Lower leg skin (tissue), 4 donors: ENCODE results near the gene RCAN2. TPM values are rescaled to one million over a fixed set of nuclear protein-coding genes. Genes with fewer than 3 reads are reported as not detected.
"Not testable (repeated sequence)": the region's sequence is repeated elsewhere in the genome, so short reads cannot be mapped to it uniquely, and the experiment has no call there.

Experiments
- DNase-seq, 2 donors: peaks; one replicate each; pipeline ENCODE4 v3.0.0-alpha.2; 2019; ENCODE audit warnings: low spot score in 2 of 2
- H3K4me3 ChIP-seq: fragments of 200-600 bp; sonication (generic); 2 replicates; pipeline ENCODE4 v1.5.1; 2017; ENCODE audit warnings: mild to moderate bottlenecking, low read depth; ENCODE audit not compliant: poor library complexity, severe bottlenecking
- POLR2A ChIP-seq, 2 donors: fragments of 450-650 bp; IDR thresholded peaks; one replicate each; pipeline ENCODE4 v1.6.1; 2016 to 2017; ENCODE audit warnings: antibody characterized with exemption in 2 of 2, mild to moderate bottlenecking in 1 of 2, moderate library complexity in 1 of 2
- WGBS, 2 donors: methylation state at CpG; one replicate each; pipeline ENCODE4 v1.1.5; 2018; 5-methylcytosine and 5-hydroxymethylcytosine counted together
- intact Hi-C: fragments of 100-400 bp; cut with DNase I; formaldehyde crosslinking; loops from one replicate; pipeline ENCODE4 v1.15.0; 2023; ENCODE audit warnings: low total_unique reads
- total RNA-seq, 4 donors: library from RNA; depleted of rRNA; stranded (reverse); fragments of >200 nt; gene quantifications; one replicate each; pipeline ENCODE4 v1.1.0, GENCODE V29; 2016
- TF ChIP-seq, protein P1 (sequence below), 3 donors: fragments of 450-650 bp; IDR thresholded peaks; one replicate each; pipeline ENCODE4 v1.5.1; 2016; ENCODE audit warnings: antibody characterized with exemption in 3 of 3, mild to moderate bottlenecking in 3 of 3, moderate library complexity in 2 of 3

The RCAN2 gene
- total RNA-seq, 4 donors from 2014 or later = 3.7 to 18.7 (median 12.8) TPM

DNA sequence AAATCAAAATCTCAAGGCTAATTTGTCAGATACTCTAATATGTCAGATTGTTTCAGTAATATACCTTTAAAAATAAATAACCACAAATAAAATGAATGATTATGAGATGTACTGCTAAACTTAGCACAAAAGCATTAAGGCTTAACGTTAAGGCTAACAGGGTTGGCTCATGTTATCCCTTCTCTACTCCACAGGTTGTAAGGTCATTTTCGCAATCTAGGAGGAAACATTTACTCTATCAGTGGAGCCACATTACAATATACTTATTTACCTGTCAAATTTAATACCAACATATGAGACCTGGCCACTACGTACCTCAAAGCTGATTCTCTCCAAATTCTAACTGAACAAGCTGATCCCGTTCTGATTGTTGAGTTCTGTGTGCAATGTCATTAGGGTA, 95.7 kb downstream of the RCAN2 start:
- no peak overlapping the region for H3K4me3 ChIP-seq
- TF ChIP-seq, protein P1, sequence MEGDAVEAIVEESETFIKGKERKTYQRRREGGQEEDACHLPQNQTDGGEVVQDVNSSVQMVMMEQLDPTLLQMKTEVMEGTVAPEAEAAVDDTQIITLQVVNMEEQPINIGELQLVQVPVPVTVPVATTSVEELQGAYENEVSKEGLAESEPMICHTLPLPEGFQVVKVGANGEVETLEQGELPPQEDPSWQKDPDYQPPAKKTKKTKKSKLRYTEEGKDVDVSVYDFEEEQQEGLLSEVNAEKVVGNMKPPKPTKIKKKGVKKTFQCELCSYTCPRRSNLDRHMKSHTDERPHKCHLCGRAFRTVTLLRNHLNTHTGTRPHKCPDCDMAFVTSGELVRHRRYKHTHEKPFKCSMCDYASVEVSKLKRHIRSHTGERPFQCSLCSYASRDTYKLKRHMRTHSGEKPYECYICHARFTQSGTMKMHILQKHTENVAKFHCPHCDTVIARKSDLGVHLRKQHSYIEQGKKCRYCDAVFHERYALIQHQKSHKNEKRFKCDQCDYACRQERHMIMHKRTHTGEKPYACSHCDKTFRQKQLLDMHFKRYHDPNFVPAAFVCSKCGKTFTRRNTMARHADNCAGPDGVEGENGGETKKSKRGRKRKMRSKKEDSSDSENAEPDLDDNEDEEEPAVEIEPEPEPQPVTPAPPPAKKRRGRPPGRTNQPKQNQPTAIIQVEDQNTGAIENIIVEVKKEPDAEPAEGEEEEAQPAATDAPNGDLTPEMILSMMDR (IDR thresholded peaks at IDR 0.05) = no peak
- TF ChIP-seq POLR2A (IDR thresholded peaks at IDR 0.05) = no peak
- WGBS, 2 donors = 84 to 88% methylated on average over 4 of the region's 4 CpGs
- intact Hi-C loops = no loop called here
- DNase-seq = no peak

DNA sequence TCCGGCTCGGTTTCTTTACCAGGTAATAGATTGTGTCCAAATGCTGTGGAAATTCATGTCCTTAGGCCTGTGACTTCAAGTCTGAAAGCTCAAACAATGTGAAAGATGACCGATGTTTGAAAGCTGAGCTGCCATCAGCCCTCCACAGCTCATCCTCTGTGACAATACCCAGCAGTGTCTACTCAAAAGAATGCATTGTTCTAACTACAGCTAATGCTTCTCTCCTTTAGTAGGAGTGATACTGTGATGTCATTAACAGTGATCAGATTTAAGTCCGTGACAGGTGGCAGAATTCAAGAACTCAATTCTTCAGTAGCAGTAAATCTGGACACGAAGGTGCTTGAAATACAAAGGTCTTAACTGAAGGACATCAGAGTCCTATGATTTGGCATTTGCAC, 97.3 kb downstream of the RCAN2 start:
- intact Hi-C loops = no loop called here
- 84 to 88% methylated on average over 5 of the region's 5 CpGs for WGBS, 2 donors
- no peak for TF ChIP-seq POLR2A (IDR thresholded peaks at IDR 0.05)
- TF ChIP-seq, protein P1 (IDR thresholded peaks at IDR 0.05) = no peak

DNA sequence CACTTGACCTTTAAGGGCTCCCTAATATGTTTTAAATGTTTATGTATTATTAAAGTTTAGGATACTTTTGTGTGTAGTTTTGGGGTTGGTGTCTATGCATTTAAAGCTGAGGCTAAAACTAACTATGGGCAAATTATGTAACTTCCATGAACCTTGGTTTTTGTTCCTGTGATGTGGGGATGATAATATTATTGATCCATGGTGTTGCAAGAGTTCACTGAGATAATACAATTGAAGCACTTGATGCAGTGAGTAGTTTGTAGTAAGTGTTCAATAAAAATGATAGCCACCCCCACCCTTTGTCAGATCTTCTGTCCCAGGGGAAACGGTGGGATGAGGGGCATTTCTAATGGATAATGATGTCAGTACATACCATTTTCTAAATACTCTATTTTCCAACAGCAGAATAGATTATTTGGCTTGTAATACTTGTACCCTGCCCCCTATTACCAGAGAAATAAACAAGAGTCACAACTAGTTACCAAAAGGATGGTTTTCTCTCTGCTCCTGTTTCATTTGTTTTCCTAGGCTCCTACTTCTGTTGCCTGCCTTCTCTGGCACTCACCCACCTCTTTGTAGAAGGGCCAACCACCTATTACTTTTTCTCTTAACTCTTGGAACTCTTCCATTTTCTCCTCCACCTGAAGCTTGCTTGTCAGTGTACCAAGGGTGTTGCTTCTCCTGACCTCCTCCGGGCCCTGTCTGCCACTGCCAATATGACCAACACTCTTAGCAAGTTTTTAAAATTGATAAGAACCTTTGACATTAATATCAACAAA, 97.9 kb downstream of the RCAN2 start:
- no peak for DNase-seq
- H3K4me3 ChIP-seq = no peak overlapping the region
- intact Hi-C loops = no loop called here
- TF ChIP-seq POLR2A (IDR thresholded peaks at IDR 0.05) = no peak
- TF ChIP-seq, protein P1 (IDR thresholded peaks at IDR 0.05) = no peak
- 79 to 87% methylated on average over 2 of the region's 2 CpGs for WGBS, 2 donors

More for the DNA sequence above, 97.3 kb downstream of the RCAN2 start:
- no peak overlapping the region for H3K4me3 ChIP-seq
- DNase-seq = no peak

DNA sequence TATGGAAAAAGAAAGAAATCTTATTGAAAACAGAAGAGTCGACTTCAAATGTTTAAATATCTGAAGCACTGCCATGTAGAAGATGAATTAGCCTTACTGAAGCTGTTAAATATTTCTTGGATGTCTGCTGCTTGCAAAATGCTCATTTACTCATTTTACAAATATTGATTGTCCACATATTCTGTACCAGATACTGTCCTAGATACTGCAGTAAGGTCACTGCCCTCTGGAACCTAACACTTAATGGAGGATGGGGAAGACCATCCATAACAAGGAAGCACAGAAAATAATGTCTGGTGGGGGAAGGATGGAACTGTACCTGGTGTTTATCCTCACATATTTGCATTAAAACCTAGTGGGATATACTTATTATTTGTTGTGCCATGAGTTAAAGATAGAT, 99.0 kb downstream of the RCAN2 start:
- intact Hi-C loops = no loop called here
- 63 to 68% methylated on average over 1 of the region's 1 CpG for WGBS, 2 donors
- no peak for TF ChIP-seq POLR2A (IDR thresholded peaks at IDR 0.05)
- TF ChIP-seq, protein P1 (IDR thresholded peaks at IDR 0.05) = no peak

DNA sequence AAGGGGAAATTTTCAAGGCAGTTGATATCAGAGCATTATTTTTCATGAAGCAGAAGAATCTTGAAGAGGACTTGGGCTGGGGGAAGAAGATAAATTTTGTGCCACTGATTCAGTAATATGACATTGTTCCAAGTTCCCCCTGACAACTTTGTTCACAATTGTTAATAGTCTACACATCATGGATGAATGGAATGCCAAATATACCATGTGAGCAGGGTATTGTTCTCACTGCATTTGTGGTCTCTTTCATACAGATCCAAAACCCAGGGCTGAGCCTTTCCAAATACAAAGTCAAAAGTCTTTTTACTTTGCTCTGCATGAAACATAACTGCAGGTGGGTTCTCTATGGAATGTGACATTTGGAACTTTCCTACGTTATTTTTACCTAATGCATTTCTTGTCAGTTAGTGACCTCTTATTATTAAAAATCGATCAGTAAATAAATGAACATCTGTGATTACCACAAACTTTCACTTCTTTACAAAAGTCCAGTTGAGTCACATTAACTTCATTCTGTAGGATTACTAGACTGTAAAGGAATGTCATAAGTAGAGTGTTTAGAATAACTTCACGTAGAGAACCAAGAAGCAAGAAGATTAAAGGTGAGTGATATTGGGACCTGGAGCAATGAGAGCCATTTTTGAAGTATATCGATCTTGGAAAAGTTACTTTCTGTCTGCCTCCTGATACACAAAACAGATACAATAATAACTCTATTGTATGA, 100.9 kb downstream of the RCAN2 start:
- no peak for TF ChIP-seq POLR2A (IDR thresholded peaks at IDR 0.05)
- TF ChIP-seq, protein P1 (IDR thresholded peaks at IDR 0.05) = no peak
- H3K4me3 ChIP-seq = no peak overlapping the region
- 78 to 81% methylated on average over 4 of the region's 4 CpGs for WGBS, 2 donors
- intact Hi-C loops = no loop called here
- no peak for DNase-seq

More for the DNA sequence above, 99.0 kb downstream of the RCAN2 start:
- H3K4me3 ChIP-seq = no peak overlapping the region
- DNase-seq = no peak

DNA sequence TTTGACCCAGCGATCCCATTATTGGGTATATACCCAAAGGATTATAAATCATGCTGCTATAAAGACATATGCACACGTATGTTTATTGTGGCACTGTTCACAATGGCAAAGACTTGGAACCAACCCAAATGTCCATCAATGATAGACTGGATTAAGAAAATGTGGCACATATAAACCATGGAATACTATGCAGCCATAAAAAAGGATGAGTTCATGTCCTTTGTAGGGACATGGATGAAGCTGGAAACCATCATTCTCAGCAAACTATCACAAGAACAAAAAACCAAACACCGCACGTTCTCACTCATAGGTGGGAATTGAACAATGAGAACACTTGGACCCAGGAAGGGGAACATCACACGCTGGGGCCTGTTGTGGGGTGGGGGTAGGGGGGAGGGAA, 103.5 kb downstream of the RCAN2 start:
- WGBS, 2 donors = 93 to 96% methylated on average over 5 of the region's 5 CpGs
- intact Hi-C loops, DNase-seq, H3K4me3 ChIP-seq: not testable (repeated sequence)
